Esophagus squamous epithelium (tissue), 5 donors: ENCODE measurements around the gene GALM. TPM values are rescaled to one million over a fixed set of nuclear protein-coding genes. Genes with fewer than 3 reads are reported as not detected.

Experiments used
- DNase-seq: peaks from one replicate; lab custom pipeline; 2025; lab: John Stamatoyannopoulos, UW
- H3K27ac ChIP-seq, 4 donors: fragments of 200-600 bp; sonication (generic); one replicate each; pipeline ENCODE4 v1.5.1; 2016 to 2019; ENCODE audit warnings: mild to moderate bottlenecking in 1 of 4
- H3K27me3 ChIP-seq, 4 donors: fragments of 200-600 bp; sonication (generic); 1 replicate in 3 of 4; 2 replicates in 1 of 4; pipeline versions ENCODE4 v1.5.1 to v1.6.0; 2017 to 2021; ENCODE audit warnings: antibody characterized with exemption in 1 of 4
- H3K36me3 ChIP-seq, 3 donors: fragments of 200-600 bp; sonication (generic); one replicate each; pipeline ENCODE4 v1.5.1; 2016 to 2019
- H3K4me1 ChIP-seq, 3 donors: fragments of 200-600 bp; sonication (generic); one replicate each; pipeline ENCODE4 v1.5.1; 2017 to 2019
- H3K4me3 ChIP-seq, 4 donors: fragments of 200-600 bp; sonication (generic); 1 replicate in 3 of 4; 2 replicates in 1 of 4; pipeline ENCODE4 v1.5.1; 2016 to 2019; ENCODE audit warnings: mild to moderate bottlenecking in 2 of 4, moderate library complexity in 1 of 4
- H3K9me3 ChIP-seq, 3 donors: fragments of 200-600 bp; sonication (generic); one replicate each; pipeline ENCODE4 v1.5.1; 2016 to 2019
- CTCF ChIP-seq, 6 experiments: fragments of 450-650 bp in 4 of 6; fragments of 200-600 bp in 2 of 6; sonication (generic) in 2 of 6; IDR thresholded peaks; one replicate each; pipeline ENCODE4 v1.5.1; 2016 to 2019; ENCODE audit warnings: antibody characterized with exemption in 6 of 6, mild to moderate bottlenecking in 4 of 6, moderate library complexity in 4 of 6
- POLR2A ChIP-seq, 4 donors: fragments of 450-650 bp; IDR thresholded peaks; one replicate each; pipeline ENCODE4 v1.6.1; 2017; ENCODE audit warnings: antibody characterized with exemption in 4 of 4, mild to moderate bottlenecking in 4 of 4, moderate library complexity in 3 of 4
- WGBS, 2 donors: methylation state at CpG; one replicate each; pipeline ENCODE4 v1.1.5; 2018; 5-methylcytosine and 5-hydroxymethylcytosine counted together
- intact Hi-C: fragments of 100-400 bp; cut with DNase I; formaldehyde crosslinking; loops from one replicate; pipeline ENCODE4 v1.15.0; 2022
- total RNA-seq, 4 donors: library from RNA; depleted of rRNA; stranded (reverse); fragments of >200 nt; gene quantifications; one replicate each; pipeline ENCODE4 v1.1.0, GENCODE V29; 2016
- donor health status: DM: yes; HTN: yes; CAD: no.

Gene GALM
- 10 to 100 TPM in 1 of 4 donors, 1 to 10 TPM in 3; 2.6 to 10.5 (median 4.8) TPM for total RNA-seq

GRCh38 chr2:38665854-38666555 lies at the start of gene GALM:
TSS of gene GALM (plus strand) at chr2:38666114. CDS start at chr2:38666162, 48 bp downstream.
- intact Hi-C loops, result no loop called here
- Histone ChIP-seq H3K4me3 (peak within 1 kb of the TSS; percentile 25 to 82 (median 66)), H3K27ac (peak within 1 kb of the TSS; percentile 23 to 91 (median 78)), H3K36me3 (no peaks in the 10 kb centered on the region), H3K27me3 (no peaks in the 10 kb centered on the region), H3K4me1 (peaks cover 0 to 47% (median 11%) of the 10 kb centered on the region in 3 donors), H3K9me3 (no peaks in the 10 kb centered on the region)
- no peak for DNase-seq
- TF ChIP-seq CTCF (IDR thresholded peaks at IDR 0.05), result no peak
- peak in 2 of 4 donors; percentile 17 to 65 for TF ChIP-seq POLR2A (IDR thresholded peaks at IDR 0.05)
- 0 to 7% methylated on average over 7 to 16 of the region's 26 CpGs for WGBS, 2 donors

DNA sequence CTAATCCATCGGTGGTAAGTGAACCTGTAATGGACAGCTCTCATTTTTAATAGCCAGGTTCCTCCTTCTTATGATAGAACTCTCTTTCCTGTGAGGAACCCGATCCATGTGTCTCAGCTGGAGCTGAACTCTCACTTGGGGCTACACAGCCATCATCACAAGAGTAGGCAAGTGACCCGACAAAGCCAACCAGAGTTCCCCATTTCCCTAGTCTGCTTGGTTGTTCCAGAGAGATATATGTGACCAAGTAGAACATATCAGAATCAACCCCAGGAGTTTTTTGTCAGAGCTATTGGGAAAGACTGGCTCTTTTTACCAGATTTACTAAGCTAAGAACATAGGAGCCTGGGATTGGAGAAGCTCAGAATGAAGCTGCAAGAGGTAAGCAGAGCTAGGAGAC lies 48.6 kb upstream of the GALM start:
- no peak for TF ChIP-seq POLR2A (IDR thresholded peaks at IDR 0.05)
- TF ChIP-seq CTCF (IDR thresholded peaks at IDR 0.05), result no peak
- Histone ChIP-seq H3K9me3 (no peaks in the 10 kb centered on the region), H3K27me3 (peaks cover 0 to 6% (median 0%) of the 10 kb centered on the region in 4 donors), H3K27ac (no peak overlapping the region), H3K36me3 (no peaks in the 10 kb centered on the region), H3K4me1 (peaks cover 0 to 24% (median 8%) of the 10 kb centered on the region in 3 donors), H3K4me3 (no peak overlapping the region)
- DNase-seq, result no peak
- WGBS, 2 donors, result 86 to 90% methylated on average over 1 to 3 of the region's 3 CpGs
- intact Hi-C loops, result no loop called here

DNA sequence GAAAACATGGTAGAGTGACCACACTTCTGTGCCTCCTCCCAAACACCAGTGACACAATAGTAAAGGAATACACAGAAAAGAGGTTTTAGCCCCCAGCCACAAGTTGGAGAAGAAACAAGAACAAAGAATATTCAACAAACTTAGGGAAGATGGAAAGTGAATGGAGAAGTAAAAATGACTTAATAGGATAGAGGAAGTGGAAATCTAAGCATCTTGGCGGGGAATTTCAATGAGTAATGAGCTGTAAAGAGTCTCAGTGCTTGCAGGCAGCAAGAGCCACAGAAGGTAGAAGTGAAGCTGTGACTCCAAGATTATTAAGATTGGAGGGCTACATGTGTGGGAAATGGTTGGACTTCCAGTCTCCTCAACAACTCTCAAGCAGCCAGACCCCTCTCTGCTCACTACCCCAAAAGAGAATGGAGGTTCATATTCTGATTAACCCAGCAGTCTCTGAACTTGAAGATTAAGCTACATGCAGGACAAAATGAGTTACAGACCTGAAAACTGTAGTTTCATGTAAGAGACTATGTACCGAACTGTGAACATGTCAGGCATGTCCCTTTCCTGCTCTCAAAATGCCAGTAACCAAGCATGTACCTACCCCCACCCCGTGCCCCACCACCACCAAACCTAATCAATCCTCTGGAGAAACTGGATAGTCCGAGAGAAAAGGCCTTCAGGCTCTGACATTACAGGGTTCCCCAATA lies 46.3 kb upstream of the GALM start:
- Histone ChIP-seq H3K9me3 (no peaks in the 10 kb centered on the region), H3K27ac (peak overlapping the region in 2 of 4 donors; percentile 1), H3K27me3 (peaks cover 0 to 3% (median 0%) of the 10 kb centered on the region in 4 donors), H3K4me3 (no peak overlapping the region), H3K36me3 (no peaks in the 10 kb centered on the region), H3K4me1 (peaks cover 0 to 11% (median 8%) of the 10 kb centered on the region in 3 donors)
- no peak for DNase-seq
- intact Hi-C loops, result no loop called here
- WGBS, 2 donors, result 49 to 57% methylated on average over 2 to 4 of the region's 4 CpGs
- TF ChIP-seq POLR2A (IDR thresholded peaks at IDR 0.05) (no peak), CTCF (IDR thresholded peaks at IDR 0.05) (no peak)

- intact Hi-C loops, result no loop called here
- no peak for TF ChIP-seq CTCF (IDR thresholded peaks at IDR 0.05)
- TF ChIP-seq POLR2A (IDR thresholded peaks at IDR 0.05), result no peak
- peak overlapping the region in 1 of 4 donors; percentile 6 for H3K27ac ChIP-seq
Measured at GRCh38 chr2:38620282-38620977, 45.5 kb upstream of the GALM start.

More at GRCh38 chr2:38620282-38620977, 45.5 kb upstream of the GALM start:
- Histone ChIP-seq H3K4me3 (no peak overlapping the region), H3K4me1 (peaks cover 0 to 11% (median 8%) of the 10 kb centered on the region in 3 donors), H3K9me3 (no peaks in the 10 kb centered on the region), H3K36me3 (no peaks in the 10 kb centered on the region), H3K27me3 (peaks cover 0 to 3% (median 0%) of the 10 kb centered on the region in 4 donors)
- no peak for DNase-seq
- WGBS, 2 donors, result 43 to 44% methylated on average over 7 of the region's 7 CpGs
